GM19035 (cell line): ENCODE results near the gene WDR49.
A peak's percentile ranks its signal among the peaks of the same experiment; 100 is the strongest.

Experiments
- ATAC-seq: cut with Tn5 transposase; IDR thresholded peaks from one replicate; pipeline ENCODE4 v1.9.1; 2021; ENCODE audit not compliant: unreplicated experiment

Gene WDR49

GRCh38 chr3:167653760-167654159 lies at the start of gene WDR49:
TSS of gene WDR49 (minus strand) at chr3:167653942. CDS start at chr3:167653425, 517 bp downstream.
- ATAC-seq: no peak

- no peak for ATAC-seq
These were observed 47.2 kb upstream of the WDR49 start for GRCh38 chr3:167700926-167701325.

GRCh38 chr3:167700046-167700445 lies 46.3 kb upstream of the WDR49 start:
- ATAC-seq: no peak

- no peak for ATAC-seq
These were observed 40.4 kb upstream of the WDR49 start for GRCh38 chr3:167694121-167694520.

GRCh38 chr3:167691366-167691765 lies 37.6 kb upstream of the WDR49 start:
- ATAC-seq: peak; percentile 100

- ATAC-seq: peak; percentile 83
These were observed 30.7 kb upstream of the WDR49 start for GRCh38 chr3:167684388-167684993.

- no peak for ATAC-seq
These were observed 25.8 kb upstream of the WDR49 start for GRCh38 chr3:167679526-167679925.

GRCh38 chr3:167675848-167676247 lies 22.1 kb upstream of the WDR49 start:
- ATAC-seq: no peak

GRCh38 chr3:167673221-167673620 lies 19.5 kb upstream of the WDR49 start:
- no peak for ATAC-seq

- ATAC-seq: no peak
These were observed 18.2 kb upstream of the WDR49 start for GRCh38 chr3:167671878-167672427.

- no peak for ATAC-seq
These were observed 16.0 kb upstream of the WDR49 start for GRCh38 chr3:167669699-167670098.

- ATAC-seq: no peak
These were observed 14.9 kb upstream of the WDR49 start for GRCh38 chr3:167668651-167669050.

- ATAC-seq: no peak
These were observed 12.8 kb upstream of the WDR49 start for GRCh38 chr3:167666563-167666962.

- no peak for ATAC-seq
These were observed 9.2 kb upstream of the WDR49 start for GRCh38 chr3:167662919-167663400.

- ATAC-seq: no peak
These were observed 4.0 kb upstream of the WDR49 start for GRCh38 chr3:167657684-167658225.

GRCh38 chr3:167656821-167657220 lies 3.1 kb upstream of the WDR49 start:
- ATAC-seq: no peak

- ATAC-seq: no peak
These were observed 587 bp downstream of the WDR49 start for GRCh38 chr3:167653155-167653554.

GRCh38 chr3:167651826-167652225 lies 1.9 kb downstream of the WDR49 start:
- ATAC-seq: no peak

- ATAC-seq: no peak
These were observed 3.3 kb downstream of the WDR49 start for GRCh38 chr3:167650459-167650858.

- no peak for ATAC-seq
These were observed 4.0 kb downstream of the WDR49 start for GRCh38 chr3:167649746-167650145.

GRCh38 chr3:167644611-167645010 lies 9.1 kb downstream of the WDR49 start:
- ATAC-seq: no peak

GRCh38 chr3:167631471-167631870 lies 22.3 kb downstream of the WDR49 start:
- no peak for ATAC-seq

GRCh38 chr3:167626490-167626889 lies 27.3 kb downstream of the WDR49 start:
- ATAC-seq: no peak
